Upper lobe of left lung (tissue), 4 donors: ENCODE results near the gene SPOCK3.

Experiments
- CTCF ChIP-seq, 6 experiments: fragments of 450-650 bp in 4 of 6; fragments of 200-600 bp in 2 of 6; sonication (generic) in 2 of 6; IDR thresholded peaks; one replicate each; pipeline ENCODE4 v1.5.1; 2016 to 2019; ENCODE audit warnings: antibody characterized with exemption in 6 of 6
- EP300 ChIP-seq, 4 donors: sonication (generic); formaldehyde crosslinking; IDR thresholded peaks; one replicate each; pipeline ENCODE4 v1.5.1; 2017; ENCODE audit warnings: antibody characterized with exemption in 4 of 4, control low read depth in 2 of 4
- POLR2A ChIP-seq, 4 donors: fragments of 450-650 bp; IDR thresholded peaks; one replicate each; pipeline ENCODE4 v1.5.1; 2016 to 2017; ENCODE audit warnings: antibody characterized with exemption in 4 of 4, mild to moderate bottlenecking in 2 of 4
- POLR2AphosphoS5 ChIP-seq, 2 donors: sonication (generic); formaldehyde crosslinking; IDR thresholded peaks; one replicate each; pipeline ENCODE4 v1.5.1; 2017; ENCODE audit warnings: antibody characterized with exemption in 2 of 2

- TF ChIP-seq CTCF (IDR thresholded peaks at IDR 0.05) (no peak), POLR2A (IDR thresholded peaks at IDR 0.05) (no peak), EP300 (IDR thresholded peaks at IDR 0.05) (no peak), POLR2AphosphoS5 (IDR thresholded peaks at IDR 0.05) (no peak)
Observed at GRCh38 chr4:167221084-167221483, 13.2 kb downstream of the SPOCK3 start.
